ENCODE data around the gene MGAT4A. TPM values are rescaled to one million over a fixed set of nuclear protein-coding genes. Genes with fewer than 3 reads are reported as not detected.

The MGAT4A gene
- total and polyA plus RNA-seq, 7 donors, result 9.5 to 28.2 (median 21.6) TPM

DNA sequence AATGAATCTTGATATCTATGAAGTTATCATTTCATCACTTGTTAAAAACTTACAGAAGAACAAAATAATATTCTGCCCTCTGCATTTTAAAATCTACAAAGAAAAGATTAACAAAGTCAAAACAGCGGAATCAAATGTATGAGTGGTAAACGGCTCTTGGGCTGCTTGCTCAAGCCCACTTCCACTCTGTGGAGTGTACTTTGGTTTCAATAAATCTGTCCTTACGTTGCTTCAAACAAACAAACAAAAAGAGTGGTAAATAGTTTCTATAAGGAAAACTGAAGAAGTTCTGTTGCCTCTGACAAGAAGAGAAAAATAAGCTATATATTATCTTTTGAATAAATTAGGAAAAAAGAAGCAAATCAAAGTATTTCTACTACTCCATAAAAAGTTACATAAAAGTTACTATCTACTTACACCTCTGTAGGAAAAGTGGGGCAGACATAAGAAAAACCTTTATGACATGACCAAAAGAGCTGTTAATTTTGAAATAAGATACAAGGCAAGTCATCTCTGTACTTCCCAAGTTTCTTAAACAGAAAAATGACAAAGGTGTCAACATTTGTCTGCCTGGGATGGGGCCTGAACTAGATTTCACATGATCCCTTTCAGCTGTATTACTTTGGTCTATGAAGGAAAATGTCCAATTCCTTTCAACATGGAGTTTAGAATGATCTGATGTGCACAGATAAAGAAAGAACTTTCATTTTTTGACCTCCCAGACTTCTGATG, 56.5 kb downstream of the MGAT4A start:
- WGBS, 2 donors, result 90 to 96% methylated on average over 3 of the region's 3 CpGs
- H3K9me3 ChIP-seq, result no peaks in the 10 kb centered on the region
- intact Hi-C loops (cut with DNase I), result no loop called here
- no peak for DNase-seq
- no peak for TF ChIP-seq CTCF (IDR thresholded peaks at IDR 0.05)
- no peaks in the 10 kb centered on the region for H3K27me3 ChIP-seq
- H3K36me3 ChIP-seq, result peaks cover 0 to 14% (median 2%) of the 10 kb centered on the region in 4 donors
- no peak overlapping the region for H3K27ac ChIP-seq
- no peak overlapping the region for H3K4me3 ChIP-seq
- no peaks in the 10 kb centered on the region for H3K4me1 ChIP-seq

DNA sequence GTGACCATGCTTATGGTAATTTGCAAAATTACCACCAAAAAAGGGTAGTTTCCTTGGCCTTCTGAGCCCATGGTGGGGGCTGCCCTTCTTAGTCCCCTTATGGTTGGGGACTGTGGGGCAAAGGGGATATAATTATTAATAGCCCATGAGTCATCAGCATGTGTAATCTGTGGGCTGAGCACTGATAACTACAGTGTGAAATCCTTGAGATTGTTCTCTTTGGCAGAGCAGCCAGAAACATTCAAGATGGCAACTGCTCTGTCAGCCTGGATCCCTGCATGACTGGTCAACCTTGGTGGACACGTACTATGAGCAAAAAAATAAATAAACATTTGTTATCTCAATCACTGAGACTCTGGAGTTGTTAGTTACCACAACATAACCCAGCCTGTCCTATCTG, 61.3 kb downstream of the MGAT4A start:
- TF ChIP-seq POLR2A (IDR thresholded peaks at IDR 0.05) (no peak), POLR2AphosphoS5 (IDR thresholded peaks at IDR 0.05) (no peak), CTCF (IDR thresholded peaks at IDR 0.05) (no peak), EP300 (IDR thresholded peaks at IDR 0.05) (no peak)
- no peak for DNase-seq
- no peaks in the 10 kb centered on the region for H3K27me3 ChIP-seq
- 85 to 96% methylated on average over 1 of the region's 1 CpG for WGBS, 2 donors
- H3K4me1 ChIP-seq, result no peaks in the 10 kb centered on the region
- peaks cover 0 to 9% (median 0%) of the 10 kb centered on the region in 4 donors for H3K36me3 ChIP-seq
- no peak overlapping the region for H3K4me3 ChIP-seq
- H3K9me3 ChIP-seq, result no peaks in the 10 kb centered on the region
- intact Hi-C loops (cut with DNase I), result no loop called here
- no peak overlapping the region for H3K27ac ChIP-seq

DNA sequence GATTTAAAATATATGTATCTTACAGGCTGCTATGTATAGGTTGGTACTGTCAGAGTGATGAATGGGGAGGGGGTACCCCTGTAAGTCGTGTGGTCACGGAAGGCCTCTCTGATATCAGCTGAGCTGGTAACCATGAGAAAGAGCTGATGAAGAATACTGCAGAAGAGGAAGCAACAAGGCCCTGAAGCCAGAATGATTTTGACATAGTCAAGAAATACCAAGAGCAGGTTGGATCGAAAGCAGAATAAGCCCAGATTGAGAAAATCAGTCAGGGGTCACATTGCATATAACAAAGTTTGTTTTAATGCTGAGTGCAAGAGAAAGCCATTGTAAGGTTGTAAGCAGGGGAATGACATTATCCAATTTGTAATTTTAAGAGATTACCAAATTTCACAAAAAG, 65.3 kb downstream of the MGAT4A start:
- Histone ChIP-seq H3K9me3 (no peaks in the 10 kb centered on the region), H3K4me1 (no peaks in the 10 kb centered on the region), H3K4me3 (no peak overlapping the region), H3K27me3 (no peaks in the 10 kb centered on the region), H3K36me3 (peaks cover 0 to 5% (median 0%) of the 10 kb centered on the region in 4 donors), H3K27ac (no peak overlapping the region)
- no peak for TF ChIP-seq POLR2AphosphoS5 (IDR thresholded peaks at IDR 0.05)
- no peak for TF ChIP-seq CTCF (IDR thresholded peaks at IDR 0.05)
- no peak for TF ChIP-seq EP300 (IDR thresholded peaks at IDR 0.05)
- no peak for TF ChIP-seq POLR2A (IDR thresholded peaks at IDR 0.05)
- no peak for DNase-seq
- WGBS, 2 donors, result 83 to 95% methylated on average over 3 of the region's 3 CpGs
- intact Hi-C loops (cut with DNase I), result no loop called here

- Histone ChIP-seq H3K27me3 (no peaks in the 10 kb centered on the region), H3K4me3 (no peak overlapping the region), H3K4me1 (no peaks in the 10 kb centered on the region), H3K36me3 (peaks cover 0 to 5% (median 0%) of the 10 kb centered on the region in 4 donors), H3K9me3 (no peaks in the 10 kb centered on the region), H3K27ac (no peak overlapping the region)
- TF ChIP-seq POLR2A (IDR thresholded peaks at IDR 0.05) (no peak), CTCF (IDR thresholded peaks at IDR 0.05) (no peak), EP300 (IDR thresholded peaks at IDR 0.05) (no peak)
- 69 to 75% methylated on average over 3 of the region's 3 CpGs for WGBS, 2 donors
- intact Hi-C loops (cut with DNase I), result no loop called here
- no peak for DNase-seq
Observed at GRCh38 chr2:98664323-98664722, 66.6 kb downstream of the MGAT4A start.

All from sigmoid colon (tissue), 7 donors.